HepG2 (cell line): ENCODE measurements around the gene SDC1. TPM values are rescaled to one million over a fixed set of nuclear protein-coding genes. Genes with fewer than 3 reads are reported as not detected.

ENCODE experiments used
- GABPB1 ChIP-seq: IDR thresholded peaks from 2 replicates; pipeline ENCODE4 v1.6.1; 2016; ENCODE audit warnings: mild to moderate bottlenecking, missing genetic modification reagents, moderate library complexity, missing compliant biosample characterization
- HDAC2 ChIP-seq: sonication (generic); formaldehyde crosslinking; IDR thresholded peaks from 2 replicates; pipeline ENCODE4 v1.4.0; 2020; ENCODE audit warnings: missing genetic modification reagents
- HIVEP1 ChIP-seq: sonication (generic); formaldehyde crosslinking; IDR thresholded peaks from 2 replicates; pipeline ENCODE4 v1.4.0; 2020; ENCODE audit warnings: mild to moderate bottlenecking, missing genetic modification reagents
- IKZF4 ChIP-seq: sonication (generic); formaldehyde crosslinking; IDR thresholded peaks from 2 replicates; pipeline ENCODE4 v1.5.1; 2020; ENCODE audit warnings: borderline replicate concordance, mild to moderate bottlenecking, low read depth, missing genetic modification reagents; ENCODE audit errors: not compliant biosample characterization
- KAT7 ChIP-seq: IDR thresholded peaks from 2 replicates; pipeline ENCODE4 v1.6.1; 2018; ENCODE audit warnings: borderline replicate concordance, missing compliant biosample characterization
- PCBP1 ChIP-seq: fragments of 200-400 bp; formaldehyde crosslinking; IDR thresholded peaks from 2 replicates; pipeline ENCODE4 v1.6.1; 2017; ENCODE audit warnings: mild to moderate bottlenecking, low read depth, low read length, borderline replicate concordance
- PRMT3 ChIP-seq: sonication (generic); formaldehyde crosslinking; IDR thresholded peaks from 2 replicates; pipeline ENCODE4 v1.8.1; 2022; ENCODE audit warnings: low read depth, mild to moderate bottlenecking, moderate library complexity, missing genetic modification reagents, borderline replicate concordance
- RXRB ChIP-seq: IDR thresholded peaks from 2 replicates; pipeline ENCODE4 v1.6.1; 2016; ENCODE audit warnings: borderline replicate concordance, missing genetic modification reagents, missing compliant biosample characterization
- SRSF1 ChIP-seq: fragments of 200-400 bp; formaldehyde crosslinking; optimal IDR thresholded peaks from 2 replicates; pipeline ENCODE3; 2017; ENCODE audit warnings: mild to moderate bottlenecking, low read depth, low read length, moderate library complexity
- TBL1XR1 ChIP-seq: fragments of 150-350 bp; IDR thresholded peaks from 2 replicates; pipeline ENCODE4 v1.6.1; 2014; ENCODE audit warnings: borderline replicate concordance, low read length; ENCODE audit not compliant: partially characterized antibody
- XBP1 ChIP-seq: sonication (generic); formaldehyde crosslinking; IDR thresholded peaks from 2 replicates; pipeline ENCODE4 v1.5.0; 2020; ENCODE audit warnings: missing genetic modification reagents
- ZNF138 ChIP-seq: sonication (generic); formaldehyde crosslinking; IDR thresholded peaks from 2 replicates; pipeline ENCODE4 v1.5.0; 2020; ENCODE audit warnings: mild to moderate bottlenecking, low read depth, missing genetic modification reagents
- ZNF263 ChIP-seq: sonication (generic); formaldehyde crosslinking; IDR thresholded peaks from 2 replicates; pipeline ENCODE4 v1.4.0; 2020; ENCODE audit warnings: missing genetic modification reagents
- ZNF30 ChIP-seq: sonication (generic); formaldehyde crosslinking; IDR thresholded peaks from 2 replicates; pipeline ENCODE4 v1.5.0; 2020; ENCODE audit warnings: mild to moderate bottlenecking, missing genetic modification reagents
- ZNF556 ChIP-seq: sonication (generic); formaldehyde crosslinking; IDR thresholded peaks from 2 replicates; pipeline ENCODE4 v1.4.0; 2020; ENCODE audit warnings: mild to moderate bottlenecking, missing genetic modification reagents, borderline replicate concordance
- polyA plus RNA-seq, 8 experiments: library from polyadenylated mRNA; depleted of rRNA in 3 of 8; stranded (reverse) in 7 of 8; unstranded in 1 of 8; fragments of >200 nt; fragmentation: Illumina TruSeq in 4 of 8; extraction: Trizol in 4 of 8; gene quantifications; 2 replicates each; pipeline versions ENCODE4 v1.2.1 to v1.2.3, GENCODE V29; 2011 to 2016; ENCODE audit warnings: low read depth in 4 of 8, missing spikeins in 1 of 8, mixed read lengths in 1 of 8; ENCODE audit not compliant: insufficient read depth in 1 of 8
- total RNA-seq, 5 experiments: library from RNA; depleted of rRNA; stranded (reverse); fragments of >200 nt; fragmentation: Illumina TruSeq; extraction: Trizol; gene quantifications; 2 replicates each; pipeline ENCODE4 v1.2.3, GENCODE V29; 2016; ENCODE audit warnings: low read depth in 1 of 5
- TF ChIP-seq, protein P1 (sequence below): sonication (generic); formaldehyde crosslinking; IDR thresholded peaks from 2 replicates; pipeline ENCODE4; 2020; ENCODE audit warnings: missing genetic modification reagents, mild to moderate bottlenecking, borderline replicate concordance
- TF ChIP-seq, protein P2 (sequence below): sonication (generic); formaldehyde crosslinking; IDR thresholded peaks from 2 replicates; pipeline ENCODE4 v1.4.0; 2020; ENCODE audit warnings: low read depth, missing genetic modification reagents
- TF ChIP-seq, protein P3 (sequence below): sonication (generic); formaldehyde crosslinking; IDR thresholded peaks from 2 replicates; pipeline ENCODE4 v1.5.0; 2020; ENCODE audit warnings: mild to moderate bottlenecking, missing genetic modification reagents, borderline replicate concordance

Gene SDC1
- total and polyA plus RNA-seq, 2 of the 13 experiments (the other 11 are each of a cell fraction or from before 2014, with no cell fraction given) = 108 to 119 TPM

DNA sequence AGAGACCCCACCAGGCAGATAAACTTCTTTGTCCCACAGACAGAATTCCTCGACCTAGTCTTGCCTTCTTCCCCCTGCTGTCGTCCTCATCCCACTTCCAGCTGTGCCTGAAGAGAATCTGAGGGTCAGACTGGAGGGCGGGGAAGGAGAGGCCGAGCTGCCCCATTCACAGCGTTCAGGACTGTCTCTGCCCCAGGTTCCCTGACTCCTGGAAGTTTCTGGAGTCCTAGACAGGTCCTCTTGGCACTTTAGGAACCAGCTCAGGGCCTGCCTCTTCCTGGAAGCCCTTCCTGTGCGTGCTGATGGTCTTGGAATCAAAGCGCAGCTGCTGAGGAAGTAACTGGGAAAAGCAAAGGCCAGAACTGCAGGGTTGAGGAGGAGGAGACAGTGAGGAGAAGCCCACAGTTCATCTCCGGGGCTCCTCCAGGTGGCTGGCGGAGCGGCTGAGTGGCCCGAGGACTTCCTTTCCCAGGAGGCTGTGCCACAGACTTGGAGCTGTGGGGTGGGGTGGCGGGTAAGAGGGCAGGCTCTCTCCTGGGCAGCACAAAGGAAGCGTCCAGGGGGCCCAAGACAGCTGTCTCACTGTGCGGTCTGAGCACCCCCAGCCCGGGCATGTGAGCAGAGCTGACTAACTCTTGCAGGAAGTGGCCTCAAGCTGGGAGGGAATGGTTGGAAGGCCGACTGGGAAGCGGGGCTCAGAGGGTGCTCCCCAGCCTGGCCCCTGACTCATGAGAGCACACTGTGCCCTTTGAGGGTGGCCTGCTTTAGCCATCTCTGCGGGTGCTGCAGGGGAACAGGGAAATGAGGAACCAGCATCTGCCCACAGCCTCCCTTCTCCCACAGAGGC, 39.5 kb downstream of the SDC1 start (continued):
- TF ChIP-seq, protein P1, sequence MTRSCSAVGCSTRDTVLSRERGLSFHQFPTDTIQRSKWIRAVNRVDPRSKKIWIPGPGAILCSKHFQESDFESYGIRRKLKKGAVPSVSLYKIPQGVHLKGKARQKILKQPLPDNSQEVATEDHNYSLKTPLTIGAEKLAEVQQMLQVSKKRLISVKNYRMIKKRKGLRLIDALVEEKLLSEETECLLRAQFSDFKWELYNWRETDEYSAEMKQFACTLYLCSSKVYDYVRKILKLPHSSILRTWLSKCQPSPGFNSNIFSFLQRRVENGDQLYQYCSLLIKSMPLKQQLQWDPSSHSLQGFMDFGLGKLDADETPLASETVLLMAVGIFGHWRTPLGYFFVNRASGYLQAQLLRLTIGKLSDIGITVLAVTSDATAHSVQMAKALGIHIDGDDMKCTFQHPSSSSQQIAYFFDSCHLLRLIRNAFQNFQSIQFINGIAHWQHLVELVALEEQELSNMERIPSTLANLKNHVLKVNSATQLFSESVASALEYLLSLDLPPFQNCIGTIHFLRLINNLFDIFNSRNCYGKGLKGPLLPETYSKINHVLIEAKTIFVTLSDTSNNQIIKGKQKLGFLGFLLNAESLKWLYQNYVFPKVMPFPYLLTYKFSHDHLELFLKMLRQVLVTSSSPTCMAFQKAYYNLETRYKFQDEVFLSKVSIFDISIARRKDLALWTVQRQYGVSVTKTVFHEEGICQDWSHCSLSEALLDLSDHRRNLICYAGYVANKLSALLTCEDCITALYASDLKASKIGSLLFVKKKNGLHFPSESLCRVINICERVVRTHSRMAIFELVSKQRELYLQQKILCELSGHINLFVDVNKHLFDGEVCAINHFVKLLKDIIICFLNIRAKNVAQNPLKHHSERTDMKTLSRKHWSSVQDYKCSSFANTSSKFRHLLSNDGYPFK (CRISPR knock-in tag) = no peak; the same call in 1 of the 2 replicates
- TF ChIP-seq PRMT3 (CRISPR knock-in tag) (0 out of 2 replicates have a peak, but pooled peaks have one; percentile 36), GABPB1 (CRISPR knock-in tag) (peak; percentile 28; the same call in 1 of the 2 replicates), TBL1XR1 (no peak), XBP1 (no peak), KAT7 (CRISPR knock-in tag) (peak; percentile 68; the same call in 1 of the 2 replicates), ZNF30 (CRISPR knock-in tag) (no peak), HDAC2 (no peak), SRSF1 (peak; percentile 5), RXRB (CRISPR knock-in tag) (no peak), ZNF138 (CRISPR knock-in tag) (no peak), ZNF263 (CRISPR knock-in tag) (peak; percentile 86), ZNF556 (CRISPR knock-in tag) (0 out of 2 replicates have a peak, but pooled peaks have one; percentile 6), HIVEP1 (CRISPR knock-in tag) (no peak), PCBP1 (peak; percentile 54; the same call in 1 of the 2 replicates), IKZF4 (peak; percentile 37)
- TF ChIP-seq, protein P2, sequence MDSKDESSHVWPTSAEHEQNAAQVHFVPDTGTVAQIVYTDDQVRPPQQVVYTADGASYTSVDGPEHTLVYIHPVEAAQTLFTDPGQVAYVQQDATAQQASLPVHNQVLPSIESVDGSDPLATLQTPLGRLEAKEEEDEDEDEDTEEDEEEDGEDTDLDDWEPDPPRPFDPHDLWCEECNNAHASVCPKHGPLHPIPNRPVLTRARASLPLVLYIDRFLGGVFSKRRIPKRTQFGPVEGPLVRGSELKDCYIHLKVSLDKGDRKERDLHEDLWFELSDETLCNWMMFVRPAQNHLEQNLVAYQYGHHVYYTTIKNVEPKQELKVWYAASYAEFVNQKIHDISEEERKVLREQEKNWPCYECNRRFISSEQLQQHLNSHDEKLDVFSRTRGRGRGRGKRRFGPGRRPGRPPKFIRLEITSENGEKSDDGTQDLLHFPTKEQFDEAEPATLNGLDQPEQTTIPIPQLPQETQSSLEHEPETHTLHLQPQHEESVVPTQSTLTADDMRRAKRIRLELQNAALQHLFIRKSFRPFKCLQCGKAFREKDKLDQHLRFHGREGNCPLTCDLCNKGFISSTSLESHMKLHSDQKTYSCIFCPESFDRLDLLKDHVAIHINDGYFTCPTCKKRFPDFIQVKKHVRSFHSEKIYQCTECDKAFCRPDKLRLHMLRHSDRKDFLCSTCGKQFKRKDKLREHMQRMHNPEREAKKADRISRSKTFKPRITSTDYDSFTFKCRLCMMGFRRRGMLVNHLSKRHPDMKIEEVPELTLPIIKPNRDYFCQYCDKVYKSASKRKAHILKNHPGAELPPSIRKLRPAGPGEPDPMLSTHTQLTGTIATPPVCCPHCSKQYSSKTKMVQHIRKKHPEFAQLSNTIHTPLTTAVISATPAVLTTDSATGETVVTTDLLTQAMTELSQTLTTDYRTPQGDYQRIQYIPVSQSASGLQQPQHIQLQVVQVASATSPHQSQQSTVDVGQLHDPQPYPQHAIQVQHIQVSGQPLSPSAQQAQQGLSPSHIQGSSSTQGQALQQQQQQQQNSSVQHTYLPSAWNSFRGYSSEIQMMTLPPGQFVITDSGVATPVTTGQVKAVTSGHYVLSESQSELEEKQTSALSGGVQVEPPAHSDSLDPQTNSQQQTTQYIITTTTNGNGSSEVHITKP (CRISPR knock-in tag) = peak; percentile 5; the same call in 1 of the 2 replicates
- TF ChIP-seq, protein P3, sequence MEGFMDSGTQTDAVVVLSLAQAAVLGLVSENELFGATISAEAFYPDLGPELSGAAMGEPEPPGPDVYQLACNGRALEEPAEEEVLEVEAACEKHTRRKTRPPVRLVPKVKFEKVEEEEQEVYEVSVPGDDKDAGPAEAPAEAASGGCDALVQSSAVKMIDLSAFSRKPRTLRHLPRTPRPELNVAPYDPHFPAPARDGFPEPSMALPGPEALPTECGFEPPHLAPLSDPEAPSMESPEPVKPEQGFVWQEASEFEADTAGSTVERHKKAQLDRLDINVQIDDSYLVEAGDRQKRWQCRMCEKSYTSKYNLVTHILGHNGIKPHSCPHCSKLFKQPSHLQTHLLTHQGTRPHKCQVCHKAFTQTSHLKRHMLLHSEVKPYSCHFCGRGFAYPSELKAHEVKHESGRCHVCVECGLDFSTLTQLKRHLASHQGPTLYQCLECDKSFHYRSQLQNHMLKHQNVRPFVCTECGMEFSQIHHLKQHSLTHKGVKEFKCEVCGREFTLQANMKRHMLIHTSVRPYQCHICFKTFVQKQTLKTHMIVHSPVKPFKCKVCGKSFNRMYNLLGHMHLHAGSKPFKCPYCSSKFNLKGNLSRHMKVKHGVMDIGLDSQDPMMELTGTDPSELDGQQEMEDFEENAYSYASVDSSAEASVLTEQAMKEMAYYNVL (CRISPR knock-in tag) = no peak
